ENCODE results near the gene SZRD1. TPM values are rescaled to one million over a fixed set of nuclear protein-coding genes. Genes with fewer than 3 reads are reported as not detected.

Gene SZRD1
- total and polyA plus RNA-seq, 2 of the 4 experiments (the other 2 are of a cell fraction) = 119 to 149 TPM

GRCh38 chr1:16394977-16395376, 27.9 kb downstream of the SZRD1 start:
- Histone ChIP-seq H2BK20ac (ENCODE audit: low read depth, low read length) (no peak overlapping the region), H3K23ac (ENCODE audit: low read depth, low read length) (no peak overlapping the region), H4K91ac (ENCODE audit: insufficient read depth, low read depth, low read length) (no peak overlapping the region), H3K4me1 (ENCODE audit: control insufficient read depth, insufficient read depth, low read length) (peaks cover 25% of the 10 kb centered on the region), H3K18ac (ENCODE audit: low read depth, low read length) (no peak overlapping the region), H4K20me1 (ENCODE audit: insufficient read depth, low read length) (peaks cover 44% of the 10 kb centered on the region), H3K4ac (ENCODE audit: low read depth, low read length) (no peak overlapping the region), H3K4me2 (ENCODE audit: low read depth, low read length) (no peak overlapping the region), H3K9me1 (ENCODE audit: insufficient read depth, low read length) (peaks cover 37% of the 10 kb centered on the region), H3K14ac (replicated peaks; ENCODE audit: low read depth, low read length) (no peak overlapping the region), H3K4me3 (ENCODE audit: insufficient read depth, low read depth, low read length) (no peak overlapping the region), H3K27me3 (ENCODE audit: control insufficient read depth, insufficient read depth, low read length) (no peaks in the 10 kb centered on the region), H3K56ac (ENCODE audit: extremely low read depth, insufficient read depth, low read length) (no peak overlapping the region), H2BK15ac (ENCODE audit: low read depth, low read length) (no peak overlapping the region), H2AK5ac (ENCODE audit: low read depth, low read length) (no peak overlapping the region), H3K27ac (ENCODE audit: insufficient read depth, low read length) (no peak overlapping the region), H2BK120ac (ENCODE audit: low read depth, low read length) (no peak overlapping the region), H2BK5ac (ENCODE audit: low read depth, low read length, poor library complexity, severe bottlenecking) (no peak overlapping the region), H4K8ac (ENCODE audit: low read depth in 2 of 2, low read length in 2 of 2) (no peak overlapping the region), H2AK9ac (replicated peaks; ENCODE audit: low read depth, low read length, poor library complexity) (no peak overlapping the region), H3K9me3 (ENCODE audit: control insufficient read depth, insufficient read depth, low read length) (no peaks in the 10 kb centered on the region), H3K9ac (ENCODE audit: low read depth, low read length) (no peak overlapping the region), H4K5ac (ENCODE audit: low read depth, low read length) (no peak overlapping the region), H3K36me3 (ENCODE audit: control insufficient read depth, insufficient read depth, low read length) (peaks cover 43% of the 10 kb centered on the region), H2AFZ (replicated peaks; ENCODE audit: low read length, poor library complexity) (no peak overlapping the region), H3K79me1 (ENCODE audit: low read depth in 1 of 2, low read length in 2 of 2) (peaks cover 28 to 90% of the 10 kb centered on the region in 2 experiments; a peak in 3 of 4 replicates)
- dilution Hi-C loops (cut with HindIII; ENCODE audit: low sequenced_read_pairs, unreplicated experiment) = no loop called here
- POLR2A ChIA-PET (ENCODE audit: unreplicated experiment) = no interaction called here
- DNase-seq = no peak
- ATAC-seq (ENCODE audit: low read depth) = no peak
- no peak for TF ChIP-seq MAFK (IDR thresholded peaks at IDR 0.05; ENCODE audit: low read depth, low read length)
- no peak for TF ChIP-seq ELK1 (IDR thresholded peaks at IDR 0.05; ENCODE audit: borderline replicate concordance, low read depth, low read length)
- no peak for TF ChIP-seq MXI1 (IDR thresholded peaks at IDR 0.05; ENCODE audit: borderline replicate concordance, low read depth, low read length)
- no peak for TF ChIP-seq RCOR1 (IDR thresholded peaks at IDR 0.05; ENCODE audit: insufficient replicate concordance, low read length)
- TF ChIP-seq, protein P1, sequence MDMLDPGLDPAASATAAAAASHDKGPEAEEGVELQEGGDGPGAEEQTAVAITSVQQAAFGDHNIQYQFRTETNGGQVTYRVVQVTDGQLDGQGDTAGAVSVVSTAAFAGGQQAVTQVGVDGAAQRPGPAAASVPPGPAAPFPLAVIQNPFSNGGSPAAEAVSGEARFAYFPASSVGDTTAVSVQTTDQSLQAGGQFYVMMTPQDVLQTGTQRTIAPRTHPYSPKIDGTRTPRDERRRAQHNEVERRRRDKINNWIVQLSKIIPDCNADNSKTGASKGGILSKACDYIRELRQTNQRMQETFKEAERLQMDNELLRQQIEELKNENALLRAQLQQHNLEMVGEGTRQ (IDR thresholded peaks at IDR 0.05; ENCODE audit: low read depth, low read length) = no peak
- TF ChIP-seq CHD1 (IDR thresholded peaks at IDR 0.05; ENCODE audit: low read depth, low read length) = no peak
- intact Hi-C loops (cut with micrococcal nuclease) = no loop called here
- in situ Hi-C loops (cut with MboI; ENCODE audit: low sequenced_read_pairs) = no loop called here
- WGBS, 2 experiments (ENCODE audit: extremely low coverage in 2 of 2, insufficient read length in 1 of 2) = 100% methylated on average over 3 of the region's 13 CpGs; no CpG with 5 or more reads in 1 of the 2 experiments
- BruUV-seq (replicated peaks) = no TSS peak
- CTCF ChIA-PET = interaction anchor here (1.4 kb wide), 1 partner anchor 19 kb away, joined by 3 read pairs; no protein-coding TSS in a partner anchor

Measured in IMR-90 (cell line).